Nucleus accumbens (tissue), 56 donors: Measurements from ENCODE around the gene ASAP2.
A peak's percentile ranks its signal among the peaks of the same experiment; 100 is the strongest.

Source experiments
- DNase-seq, 56 donors: peaks; one replicate each; lab custom pipeline; 2025; lab: John Stamatoyannopoulos, UW

The ASAP2 gene

GRCh38 chr2:9310798-9311197 lies 104.2 kb downstream of the ASAP2 start:
- no peak for DNase-seq

DNA sequence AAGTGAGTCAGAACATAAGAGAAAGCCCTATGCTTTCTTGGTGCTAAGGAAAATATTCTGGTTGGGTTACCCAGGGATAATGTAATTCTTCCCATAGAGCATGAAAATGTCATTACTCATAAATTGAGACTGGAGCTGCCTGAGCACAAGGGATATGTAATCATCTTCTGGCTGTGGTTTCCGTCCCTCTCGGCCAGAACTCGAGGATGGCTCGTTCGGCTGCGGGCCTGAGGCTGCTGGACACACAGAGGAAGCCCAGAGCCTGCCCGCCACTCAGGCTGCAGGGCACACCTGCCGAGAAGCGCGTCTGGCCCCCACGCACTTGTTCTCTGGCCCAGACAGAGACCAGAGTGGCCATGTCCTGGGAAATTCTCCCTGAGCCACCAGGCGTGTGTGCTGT lies 104.9 kb downstream of the ASAP2 start:
- DNase-seq: peak in 13 of 56 donors; percentile 15 to 59 (median 29)

DNA sequence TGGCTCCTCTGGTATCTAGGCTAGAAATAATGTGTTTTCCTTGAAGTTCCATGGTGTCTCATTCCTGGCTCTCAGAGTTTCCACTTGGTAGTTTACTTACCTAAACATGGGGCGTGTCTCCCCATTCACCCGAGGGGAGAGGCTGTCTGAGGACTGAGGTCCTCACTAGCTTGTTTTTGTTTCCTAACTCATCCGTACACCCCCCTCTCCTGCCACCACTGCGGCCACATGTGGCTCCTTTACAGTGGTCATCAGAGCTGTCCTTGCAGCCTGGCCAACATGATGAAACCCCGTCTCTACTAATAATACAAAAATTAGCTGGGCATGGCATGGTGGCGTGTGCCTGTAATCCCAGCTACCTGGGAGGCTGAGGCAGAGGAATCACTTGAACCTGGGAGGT lies 106.0 kb downstream of the ASAP2 start:
- no peak for DNase-seq

DNA sequence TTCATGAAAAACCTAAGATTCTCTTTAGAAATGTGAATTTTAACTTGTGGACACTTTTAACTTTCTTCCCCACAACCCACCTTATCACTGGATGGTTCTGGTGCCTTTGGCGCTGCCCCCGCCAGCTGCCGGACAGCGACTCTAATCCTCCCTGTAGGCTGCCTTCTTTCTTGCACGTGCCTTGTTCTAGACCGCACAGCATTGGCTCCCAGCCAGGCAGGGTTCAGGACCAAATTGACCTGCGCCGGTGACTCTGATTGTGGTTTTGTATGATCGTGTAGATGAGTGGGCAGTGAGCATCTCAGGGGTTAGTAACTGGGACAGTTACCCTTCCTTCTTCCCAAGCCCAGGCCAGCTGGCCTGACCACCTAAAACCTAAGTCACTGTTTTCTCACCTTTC lies 106.8 kb downstream of the ASAP2 start:
- DNase-seq: no peak

DNA sequence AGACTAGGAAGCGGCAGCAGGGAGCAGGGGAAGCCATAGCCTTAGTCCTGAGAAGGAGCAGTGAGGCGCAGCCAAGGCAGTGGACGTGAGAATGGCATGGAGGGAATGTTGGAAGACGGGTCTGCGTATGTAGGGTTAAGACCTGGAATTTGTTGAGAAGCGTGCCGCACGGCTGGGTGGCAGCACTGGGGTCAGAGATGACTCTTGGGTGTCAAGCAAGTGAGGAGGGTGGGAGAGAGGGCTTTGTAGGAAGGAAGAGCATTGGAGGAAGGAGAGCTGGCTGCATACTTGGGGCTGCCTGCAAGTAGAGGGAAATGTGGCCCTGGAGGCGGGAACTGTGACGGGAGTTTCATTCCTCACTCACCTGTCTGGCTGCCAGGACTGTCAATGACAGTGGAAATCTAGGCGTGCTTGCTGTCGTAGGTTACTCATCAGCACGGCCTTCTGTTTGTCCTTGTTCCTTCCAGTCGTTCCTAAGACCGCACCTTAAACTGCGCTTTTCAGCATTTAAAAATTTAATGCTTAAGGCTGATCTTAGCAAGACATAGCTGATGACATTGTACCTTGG lies 108.8 kb downstream of the ASAP2 start:
- no peak for DNase-seq

- no peak for DNase-seq
Observed at GRCh38 chr2:9317559-9317958, 110.9 kb downstream of the ASAP2 start.

- DNase-seq: peak in 6 of 56 donors; percentile 18 to 29 (median 26)
Observed at GRCh38 chr2:9318461-9319337, 112.1 kb downstream of the ASAP2 start.

DNA sequence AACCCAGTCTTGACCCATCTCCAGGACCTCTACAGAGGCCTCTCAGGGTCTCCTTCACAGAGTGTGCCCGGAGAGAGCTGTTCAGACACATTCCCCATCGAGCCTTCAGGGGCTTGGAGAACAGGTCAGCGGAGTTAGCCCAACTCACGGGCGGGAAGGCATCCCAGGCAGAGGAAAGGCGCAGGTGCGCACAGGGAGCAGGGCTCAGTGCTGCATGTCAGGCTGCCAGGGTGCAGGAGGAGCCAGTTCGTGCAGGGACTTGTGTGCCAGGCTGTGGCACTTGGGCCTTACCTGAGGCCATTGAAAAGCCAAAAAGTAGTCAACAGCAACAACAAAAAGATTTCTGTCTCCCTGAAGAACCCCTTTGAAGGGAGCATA lies 112.7 kb downstream of the ASAP2 start:
- no peak for DNase-seq

GRCh38 chr2:9322576-9322975 lies 116.0 kb downstream of the ASAP2 start:
- no peak for DNase-seq

GRCh38 chr2:9325428-9325827 lies 118.8 kb downstream of the ASAP2 start:
- no peak for DNase-seq

DNA sequence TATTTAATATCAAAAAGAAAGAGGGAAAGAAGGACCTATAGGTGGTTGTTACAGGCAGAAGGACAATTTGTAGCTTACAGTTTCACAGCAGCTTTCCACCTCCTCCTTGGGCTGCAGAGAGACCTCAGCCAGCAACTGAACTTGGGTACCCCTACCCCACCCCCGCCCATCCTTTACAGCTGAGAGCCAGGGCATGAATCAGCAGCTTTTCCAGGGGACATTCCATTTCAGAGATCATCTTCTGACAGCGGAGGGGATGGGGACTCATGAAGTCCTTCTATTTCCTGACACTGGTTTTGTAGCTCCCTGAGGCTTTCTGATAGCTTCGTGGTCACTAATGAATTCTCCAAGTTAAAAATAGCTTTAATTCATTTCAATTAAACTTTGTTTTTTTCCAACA lies 120.4 kb downstream of the ASAP2 start:
- peak in 1 of 56 donors; percentile 18 for DNase-seq

DNA sequence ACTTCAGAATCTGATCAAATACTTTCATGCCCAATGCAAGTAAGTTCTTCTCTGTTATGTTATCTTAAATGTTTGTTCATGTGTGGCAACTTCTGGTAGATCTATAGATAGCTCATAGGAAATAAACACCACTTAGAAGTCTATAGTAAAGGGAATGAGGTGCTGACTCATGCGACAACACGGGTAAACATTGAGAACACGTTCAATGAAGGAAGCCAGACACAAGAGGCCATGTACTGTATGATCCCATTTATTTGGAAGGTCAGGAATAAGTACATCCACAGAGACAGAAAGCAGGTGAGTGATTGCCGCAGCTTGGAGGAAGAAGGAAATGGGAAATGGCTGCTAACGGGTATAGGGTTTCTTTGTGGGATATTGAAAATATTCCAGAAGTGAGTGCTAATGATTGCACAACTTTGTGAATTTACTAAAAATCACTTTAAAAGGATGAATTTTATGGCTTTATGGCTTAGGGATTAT lies 121.3 kb downstream of the ASAP2 start:
- DNase-seq: no peak

GRCh38 chr2:9328931-9329330 lies 122.3 kb downstream of the ASAP2 start:
- DNase-seq: no peak

GRCh38 chr2:9329497-9329896 lies 122.9 kb downstream of the ASAP2 start:
- DNase-seq: no peak

DNA sequence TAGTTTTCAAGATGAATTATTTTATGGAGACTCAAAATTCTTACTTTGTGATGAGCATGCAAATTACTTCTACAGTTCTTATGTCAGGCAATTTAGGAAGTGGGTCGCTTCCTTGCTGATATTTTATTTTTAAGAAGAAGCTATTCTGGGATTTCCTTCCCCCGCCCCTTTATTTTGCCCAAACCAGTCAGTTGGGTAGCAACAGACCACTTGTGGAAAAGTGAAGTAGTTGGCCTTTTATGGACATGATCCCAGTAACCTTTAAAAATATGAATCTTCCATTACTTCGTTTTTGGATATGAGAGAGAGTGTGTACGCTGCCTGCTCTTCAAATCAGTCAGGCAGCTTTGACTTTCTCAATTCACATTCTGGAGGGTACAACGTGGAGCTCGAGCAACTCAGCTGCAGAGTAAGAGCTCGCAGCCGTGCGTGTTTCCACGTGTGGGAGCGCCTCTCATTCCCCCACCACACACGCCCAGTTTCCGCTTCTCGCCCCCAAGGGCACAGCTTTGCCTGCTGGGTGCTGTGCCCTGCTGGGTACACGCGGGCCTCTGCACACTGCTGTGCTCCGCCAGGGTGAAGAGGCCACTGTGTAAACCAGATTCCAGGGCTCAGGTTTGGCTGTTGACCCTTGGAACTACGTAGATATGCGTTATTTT lies 124.1 kb downstream of the ASAP2 start:
- peak in 18 of 56 donors; percentile 11 to 75 (median 46) for DNase-seq

DNA sequence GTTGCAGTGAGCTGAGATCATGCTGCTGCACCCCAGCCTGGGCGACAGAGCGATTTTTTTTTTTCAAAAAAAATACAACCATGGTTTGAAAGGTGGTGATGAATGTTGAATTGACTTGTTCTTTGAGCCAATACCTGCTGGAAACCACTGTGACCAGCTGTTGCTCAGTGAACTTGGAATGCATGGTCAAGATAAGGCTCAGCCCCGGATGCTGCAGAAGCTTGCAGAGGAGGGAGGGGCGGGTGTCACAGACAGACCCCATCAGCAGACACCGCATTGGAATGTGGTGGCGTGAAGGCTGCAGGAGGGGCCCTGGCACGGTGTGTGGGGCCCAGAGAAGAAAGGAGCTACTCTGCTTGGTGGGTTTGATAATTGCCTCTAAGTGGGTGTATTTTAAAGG lies 125.1 kb downstream of the ASAP2 start:
- no peak for DNase-seq

DNA sequence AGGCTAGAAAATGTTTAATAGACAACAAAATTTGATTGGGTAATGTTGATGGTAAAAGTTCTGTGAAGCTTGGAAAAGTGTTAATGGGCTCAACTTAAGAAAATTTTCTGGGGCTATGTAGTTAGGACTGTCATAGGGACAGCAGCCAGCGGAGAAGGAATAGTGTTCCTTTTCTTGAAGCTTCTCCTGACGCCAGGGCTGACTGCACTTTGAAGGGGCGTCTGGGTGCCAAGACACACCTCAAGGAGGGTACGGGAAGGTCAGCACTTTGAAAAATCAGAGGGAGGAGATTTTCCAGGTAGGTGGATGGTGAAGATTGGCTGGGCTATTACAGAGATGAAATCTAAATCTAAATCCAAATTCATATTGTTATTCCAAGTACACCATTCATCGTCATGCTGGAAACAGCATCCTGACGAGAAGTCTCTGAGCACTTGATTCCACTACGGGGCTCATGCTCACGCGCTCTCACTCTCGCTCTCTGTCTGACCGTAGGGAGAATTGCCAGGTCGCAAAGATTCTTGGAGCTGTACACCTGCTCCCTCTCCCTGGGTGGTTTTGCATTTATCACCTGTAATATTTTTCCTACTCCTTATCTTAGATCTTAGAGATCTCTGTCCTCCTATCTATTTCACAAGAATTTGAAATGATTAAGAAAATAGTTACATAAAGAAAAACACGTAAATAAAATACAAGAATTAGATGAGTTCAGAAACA lies 125.7 kb downstream of the ASAP2 start:
- no peak for DNase-seq

DNA sequence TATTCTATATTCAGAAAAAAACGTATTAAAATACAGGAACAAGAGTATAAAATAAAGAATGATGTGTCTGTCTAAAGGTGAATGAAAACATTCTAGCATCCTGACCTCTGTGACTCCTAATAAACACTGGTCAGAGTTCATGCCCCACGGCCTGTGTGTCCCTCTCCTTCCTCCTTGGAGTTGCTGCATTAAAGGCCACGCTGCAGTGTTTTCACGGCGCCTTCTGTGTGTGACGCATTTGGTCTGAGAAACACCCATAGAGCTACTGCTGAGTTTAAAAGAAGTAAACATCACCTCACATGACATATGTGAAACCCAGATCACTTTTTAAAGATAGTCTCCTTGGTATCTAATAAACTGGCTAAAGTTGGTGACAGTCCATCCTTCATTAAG lies 126.2 kb downstream of the ASAP2 start:
- DNase-seq: no peak

DNA sequence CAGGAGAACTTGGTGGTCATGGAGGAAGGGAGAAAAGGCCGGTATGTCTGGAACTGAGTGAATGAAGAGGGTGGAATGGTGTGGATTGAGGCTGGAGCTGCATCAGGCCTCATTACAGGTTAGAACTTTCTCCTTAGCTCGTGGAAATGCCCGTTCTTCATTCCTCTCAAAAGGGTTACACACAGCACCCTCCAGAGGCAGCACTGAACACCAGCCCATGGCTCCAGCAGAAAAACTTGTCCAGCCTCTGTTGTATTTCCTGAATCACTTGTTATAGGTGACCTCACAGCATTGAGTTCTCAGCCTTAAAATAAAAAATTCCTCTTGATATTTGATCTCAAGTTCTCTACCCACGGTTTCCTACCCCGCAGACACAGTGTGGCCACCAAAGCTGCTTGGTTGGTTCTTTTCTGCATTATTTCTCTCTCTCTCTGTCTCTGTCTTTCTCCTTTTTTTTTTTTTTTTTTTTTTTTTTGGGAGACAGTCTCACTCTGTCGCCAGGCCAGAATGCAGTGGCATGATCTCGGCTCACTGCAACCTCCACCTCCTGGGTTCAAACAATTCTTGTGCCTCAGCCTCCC lies 127.1 kb downstream of the ASAP2 start:
- DNase-seq: peak in 28 of 56 donors; percentile 8 to 66 (median 32)

- no peak for DNase-seq
Observed at GRCh38 chr2:9334761-9335160, 128.1 kb downstream of the ASAP2 start.
